SK-N-SH treated with all-trans-retinoic acid at 6 μM for 48 hours (cell line): ENCODE measurements around the gene FBXO27.

Experiments used
- ATAC-seq: fragments of 200-7000 bp; cut with Tn5 transposase; 3 replicates; pipeline ENCODE4 v1.9.1; 2020; ENCODE audit warnings: mild to moderate bottlenecking, moderate library complexity
- ARNTL ChIP-seq: fragments of 450-650 bp; formaldehyde crosslinking; IDR thresholded peaks from 2 replicates; pipeline ENCODE4 v1.5.0; 2020; ENCODE audit warnings: low read depth, mild to moderate bottlenecking, moderate library complexity, borderline replicate concordance
- BACH2 ChIP-seq: fragments of 250-450 bp; sonication (Bioruptor Pico); IDR thresholded peaks from 2 replicates; pipeline ENCODE4 v1.9.0; 2021; ENCODE audit warnings: mild to moderate bottlenecking, borderline replicate concordance
- CSDC2 ChIP-seq: fragments of 250-450 bp; sonication (Bioruptor Pico); IDR thresholded peaks from 2 replicates; pipeline ENCODE4 v1.5.0; 2020; ENCODE audit warnings: mild to moderate bottlenecking, moderate library complexity
- ESRRG ChIP-seq: fragments of 250-450 bp; sonication (Bioruptor Pico); IDR thresholded peaks from 2 replicates; pipeline ENCODE4 v1.6.1; 2021; ENCODE audit warnings: mild to moderate bottlenecking
- GLIS3 ChIP-seq: fragments of 250-450 bp; sonication (Bioruptor Pico); IDR thresholded peaks from 2 replicates; pipeline ENCODE4 v1.5.0; 2020; ENCODE audit warnings: mild to moderate bottlenecking, moderate library complexity
- ISL1 ChIP-seq: fragments of 250-450 bp; sonication (Bioruptor Pico); IDR thresholded peaks from 2 replicates; pipeline ENCODE4 v2.1.2; 2022; ENCODE audit warnings: mild to moderate bottlenecking, moderate library complexity
- OSR1 ChIP-seq: fragments of 250-450 bp; sonication (Bioruptor Pico); IDR thresholded peaks from 2 replicates; pipeline ENCODE4 v1.8.0; 2022; ENCODE audit warnings: moderate library complexity, mild to moderate bottlenecking, inconsistent platforms
- PPARA ChIP-seq: fragments of 250-450 bp; sonication (Bioruptor Pico); IDR thresholded peaks from 2 replicates; pipeline ENCODE4 v1.5.0; 2020; ENCODE audit warnings: mild to moderate bottlenecking, borderline replicate concordance
- RARB ChIP-seq: fragments of 250-450 bp; sonication (Bioruptor Pico); IDR thresholded peaks from 2 replicates; pipeline ENCODE4 v1.8.0; 2021; ENCODE audit warnings: mild to moderate bottlenecking, moderate library complexity
- TCF4 ChIP-seq: fragments of 250-450 bp; sonication (Bioruptor Pico); IDR thresholded peaks from 2 replicates; pipeline ENCODE4 v1.8.0; 2021; ENCODE audit warnings: mild to moderate bottlenecking, moderate library complexity, borderline replicate concordance
- ZFP3 ChIP-seq: fragments of 250-450 bp; sonication (Bioruptor Pico); IDR thresholded peaks from 2 replicates; pipeline ENCODE4 v1.5.0; 2020; ENCODE audit warnings: mild to moderate bottlenecking, moderate library complexity
- ZFP30 ChIP-seq: fragments of 450-650 bp; formaldehyde crosslinking; IDR thresholded peaks from 2 replicates; pipeline ENCODE4 v1.5.0; 2022; ENCODE audit warnings: mild to moderate bottlenecking, moderate library complexity
- ZNF565 ChIP-seq: fragments of 450-650 bp; formaldehyde crosslinking; conservative IDR thresholded peaks from 2 replicates; pipeline ENCODE4 v1.5.0; 2020; ENCODE audit warnings: low read depth, mild to moderate bottlenecking, moderate library complexity
- ZNF70 ChIP-seq: fragments of 450-650 bp; formaldehyde crosslinking; IDR thresholded peaks from 2 replicates; pipeline ENCODE4 v1.5.0; 2020; ENCODE audit warnings: mild to moderate bottlenecking, moderate library complexity
- ZNF8 ChIP-seq: fragments of 450-650 bp; formaldehyde crosslinking; IDR thresholded peaks from 2 replicates; pipeline ENCODE4 v1.5.0; 2020; ENCODE audit warnings: mild to moderate bottlenecking, moderate library complexity
- TF ChIP-seq, protein P1 (sequence below): fragments of 250-450 bp; sonication (Bioruptor Pico); IDR thresholded peaks from 2 replicates; pipeline ENCODE4 v1.8.0; 2020; ENCODE audit warnings: mild to moderate bottlenecking, moderate library complexity, borderline replicate concordance
- TF ChIP-seq, protein P2 (sequence below): fragments of 250-450 bp; sonication (Bioruptor Pico); IDR thresholded peaks from 2 replicates; pipeline ENCODE4 v1.5.1; 2021; ENCODE audit warnings: mild to moderate bottlenecking, moderate library complexity
- TF ChIP-seq, protein P3 (sequence below): fragments of 250-450 bp; sonication (Bioruptor Pico); IDR thresholded peaks from 2 replicates; pipeline ENCODE4 v1.8.0; 2021; ENCODE audit warnings: low read depth, mild to moderate bottlenecking, moderate library complexity, borderline replicate concordance
- TF ChIP-seq, protein P4 (sequence below): fragments of 250-450 bp; sonication (Bioruptor Pico); IDR thresholded peaks from 2 replicates; pipeline ENCODE4 v1.5.0; 2020; ENCODE audit warnings: mild to moderate bottlenecking, moderate library complexity

FBXO27 gene

DNA sequence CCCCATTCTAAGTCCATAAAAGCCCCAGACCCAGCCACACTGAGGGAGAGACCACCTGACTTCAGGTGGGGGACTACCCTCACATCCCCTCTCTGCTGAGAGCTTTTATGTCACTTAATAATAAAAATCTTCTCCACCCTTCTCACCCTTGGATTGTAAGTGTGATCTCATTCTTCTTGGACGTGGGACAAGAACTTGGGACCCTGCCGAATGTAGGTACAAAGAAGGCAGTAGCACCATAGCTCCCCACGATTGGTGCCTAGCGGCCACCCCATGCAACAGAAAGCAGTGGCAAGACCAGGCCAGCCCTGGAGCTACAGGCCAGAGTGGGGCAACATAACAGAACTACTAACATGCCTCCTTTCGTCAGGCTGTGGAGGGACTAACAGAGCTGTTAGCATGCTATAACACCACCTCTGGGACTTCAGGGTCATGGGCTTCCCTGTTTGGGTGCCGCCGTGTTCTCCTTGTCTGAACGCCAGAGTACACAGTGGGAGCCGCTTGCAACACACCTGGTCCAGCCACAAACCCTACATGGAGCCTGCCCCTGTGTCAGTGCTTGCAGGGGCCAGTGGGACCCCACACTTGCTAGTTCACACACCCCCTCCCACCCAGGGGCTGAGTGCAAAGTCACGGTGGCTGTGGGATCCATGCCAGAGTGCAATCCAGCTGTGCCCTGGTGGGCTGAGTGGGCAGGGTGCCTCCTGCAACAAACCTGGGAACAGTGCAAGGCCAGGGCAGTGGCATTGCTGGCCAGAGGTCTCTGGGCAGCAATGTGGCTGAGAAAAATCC, 51.6 kb downstream of the FBXO27 start:
- TF ChIP-seq ZNF70 (CRISPR knock-in tag), result no peak
- TF ChIP-seq, protein P1, sequence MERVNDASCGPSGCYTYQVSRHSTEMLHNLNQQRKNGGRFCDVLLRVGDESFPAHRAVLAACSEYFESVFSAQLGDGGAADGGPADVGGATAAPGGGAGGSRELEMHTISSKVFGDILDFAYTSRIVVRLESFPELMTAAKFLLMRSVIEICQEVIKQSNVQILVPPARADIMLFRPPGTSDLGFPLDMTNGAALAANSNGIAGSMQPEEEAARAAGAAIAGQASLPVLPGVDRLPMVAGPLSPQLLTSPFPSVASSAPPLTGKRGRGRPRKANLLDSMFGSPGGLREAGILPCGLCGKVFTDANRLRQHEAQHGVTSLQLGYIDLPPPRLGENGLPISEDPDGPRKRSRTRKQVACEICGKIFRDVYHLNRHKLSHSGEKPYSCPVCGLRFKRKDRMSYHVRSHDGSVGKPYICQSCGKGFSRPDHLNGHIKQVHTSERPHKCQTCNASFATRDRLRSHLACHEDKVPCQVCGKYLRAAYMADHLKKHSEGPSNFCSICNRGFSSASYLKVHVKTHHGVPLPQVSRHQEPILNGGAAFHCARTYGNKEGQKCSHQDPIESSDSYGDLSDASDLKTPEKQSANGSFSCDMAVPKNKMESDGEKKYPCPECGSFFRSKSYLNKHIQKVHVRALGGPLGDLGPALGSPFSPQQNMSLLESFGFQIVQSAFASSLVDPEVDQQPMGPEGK (CRISPR knock-in tag), result no peak
- no peak for TF ChIP-seq ESRRG (CRISPR knock-in tag)
- no peak for TF ChIP-seq ZNF565
- TF ChIP-seq GLIS3 (CRISPR knock-in tag), result no peak
- TF ChIP-seq ZNF8 (CRISPR knock-in tag), result no peak
- no peak for TF ChIP-seq PPARA (CRISPR knock-in tag)
- TF ChIP-seq, protein P2, sequence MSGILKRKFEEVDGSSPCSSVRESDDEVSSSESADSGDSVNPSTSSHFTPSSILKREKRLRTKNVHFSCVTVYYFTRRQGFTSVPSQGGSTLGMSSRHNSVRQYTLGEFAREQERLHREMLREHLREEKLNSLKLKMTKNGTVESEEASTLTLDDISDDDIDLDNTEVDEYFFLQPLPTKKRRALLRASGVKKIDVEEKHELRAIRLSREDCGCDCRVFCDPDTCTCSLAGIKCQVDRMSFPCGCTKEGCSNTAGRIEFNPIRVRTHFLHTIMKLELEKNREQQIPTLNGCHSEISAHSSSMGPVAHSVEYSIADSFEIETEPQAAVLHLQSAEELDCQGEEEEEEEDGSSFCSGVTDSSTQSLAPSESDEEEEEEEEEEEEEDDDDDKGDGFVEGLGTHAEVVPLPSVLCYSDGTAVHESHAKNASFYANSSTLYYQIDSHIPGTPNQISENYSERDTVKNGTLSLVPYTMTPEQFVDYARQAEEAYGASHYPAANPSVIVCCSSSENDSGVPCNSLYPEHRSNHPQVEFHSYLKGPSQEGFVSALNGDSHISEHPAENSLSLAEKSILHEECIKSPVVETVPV (CRISPR knock-in tag), result no peak
- no peak for TF ChIP-seq OSR1 (CRISPR knock-in tag)
- TF ChIP-seq ZFP30 (CRISPR knock-in tag), result no peak
- TF ChIP-seq, protein P3, sequence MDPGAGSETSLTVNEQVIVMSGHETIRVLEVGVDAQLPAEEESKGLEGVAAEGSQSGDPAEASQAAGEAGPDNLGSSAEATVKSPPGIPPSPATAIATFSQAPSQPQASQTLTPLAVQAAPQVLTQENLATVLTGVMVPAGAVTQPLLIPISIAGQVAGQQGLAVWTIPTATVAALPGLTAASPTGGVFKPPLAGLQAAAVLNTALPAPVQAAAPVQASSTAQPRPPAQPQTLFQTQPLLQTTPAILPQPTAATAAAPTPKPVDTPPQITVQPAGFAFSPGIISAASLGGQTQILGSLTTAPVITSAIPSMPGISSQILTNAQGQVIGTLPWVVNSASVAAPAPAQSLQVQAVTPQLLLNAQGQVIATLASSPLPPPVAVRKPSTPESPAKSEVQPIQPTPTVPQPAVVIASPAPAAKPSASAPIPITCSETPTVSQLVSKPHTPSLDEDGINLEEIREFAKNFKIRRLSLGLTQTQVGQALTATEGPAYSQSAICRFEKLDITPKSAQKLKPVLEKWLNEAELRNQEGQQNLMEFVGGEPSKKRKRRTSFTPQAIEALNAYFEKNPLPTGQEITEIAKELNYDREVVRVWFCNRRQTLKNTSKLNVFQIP (CRISPR knock-in tag), result no peak
- TF ChIP-seq ARNTL (CRISPR knock-in tag), result no peak
- ATAC-seq, result no peak

DNA sequence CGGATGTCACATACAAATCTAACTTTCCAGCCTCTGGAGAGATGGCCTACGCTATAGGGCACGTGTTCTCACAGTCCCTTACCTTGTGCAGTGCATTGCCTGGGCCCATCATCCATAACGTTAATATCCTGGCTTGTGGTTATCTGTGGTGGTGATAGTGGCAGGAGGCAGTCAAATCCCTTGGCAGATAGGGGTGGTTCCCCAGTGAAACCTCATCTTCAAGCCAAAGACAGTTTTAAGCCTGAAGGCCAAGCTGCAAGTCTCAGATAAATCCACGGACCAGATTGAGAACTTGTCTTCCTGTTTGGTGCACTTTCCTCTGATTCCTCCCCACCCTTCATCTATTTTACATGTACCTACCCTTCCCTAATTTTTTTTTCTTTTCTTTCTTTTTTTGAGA, 52.5 kb downstream of the FBXO27 start:
- TF ChIP-seq ESRRG (CRISPR knock-in tag) (no peak), RARB (CRISPR knock-in tag) (no peak), ZFP3 (CRISPR knock-in tag) (no peak), ZNF565 (no peak)
- TF ChIP-seq, protein P3 (CRISPR knock-in tag), result no peak
- TF ChIP-seq, protein P4, sequence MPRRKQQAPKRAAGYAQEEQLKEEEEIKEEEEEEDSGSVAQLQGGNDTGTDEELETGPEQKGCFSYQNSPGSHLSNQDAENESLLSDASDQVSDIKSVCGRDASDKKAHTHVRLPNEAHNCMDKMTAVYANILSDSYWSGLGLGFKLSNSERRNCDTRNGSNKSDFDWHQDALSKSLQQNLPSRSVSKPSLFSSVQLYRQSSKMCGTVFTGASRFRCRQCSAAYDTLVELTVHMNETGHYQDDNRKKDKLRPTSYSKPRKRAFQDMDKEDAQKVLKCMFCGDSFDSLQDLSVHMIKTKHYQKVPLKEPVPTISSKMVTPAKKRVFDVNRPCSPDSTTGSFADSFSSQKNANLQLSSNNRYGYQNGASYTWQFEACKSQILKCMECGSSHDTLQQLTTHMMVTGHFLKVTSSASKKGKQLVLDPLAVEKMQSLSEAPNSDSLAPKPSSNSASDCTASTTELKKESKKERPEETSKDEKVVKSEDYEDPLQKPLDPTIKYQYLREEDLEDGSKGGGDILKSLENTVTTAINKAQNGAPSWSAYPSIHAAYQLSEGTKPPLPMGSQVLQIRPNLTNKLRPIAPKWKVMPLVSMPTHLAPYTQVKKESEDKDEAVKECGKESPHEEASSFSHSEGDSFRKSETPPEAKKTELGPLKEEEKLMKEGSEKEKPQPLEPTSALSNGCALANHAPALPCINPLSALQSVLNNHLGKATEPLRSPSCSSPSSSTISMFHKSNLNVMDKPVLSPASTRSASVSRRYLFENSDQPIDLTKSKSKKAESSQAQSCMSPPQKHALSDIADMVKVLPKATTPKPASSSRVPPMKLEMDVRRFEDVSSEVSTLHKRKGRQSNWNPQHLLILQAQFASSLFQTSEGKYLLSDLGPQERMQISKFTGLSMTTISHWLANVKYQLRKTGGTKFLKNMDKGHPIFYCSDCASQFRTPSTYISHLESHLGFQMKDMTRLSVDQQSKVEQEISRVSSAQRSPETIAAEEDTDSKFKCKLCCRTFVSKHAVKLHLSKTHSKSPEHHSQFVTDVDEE (CRISPR knock-in tag), result no peak
- TF ChIP-seq, all 23 proteins: peak for 0

DNA sequence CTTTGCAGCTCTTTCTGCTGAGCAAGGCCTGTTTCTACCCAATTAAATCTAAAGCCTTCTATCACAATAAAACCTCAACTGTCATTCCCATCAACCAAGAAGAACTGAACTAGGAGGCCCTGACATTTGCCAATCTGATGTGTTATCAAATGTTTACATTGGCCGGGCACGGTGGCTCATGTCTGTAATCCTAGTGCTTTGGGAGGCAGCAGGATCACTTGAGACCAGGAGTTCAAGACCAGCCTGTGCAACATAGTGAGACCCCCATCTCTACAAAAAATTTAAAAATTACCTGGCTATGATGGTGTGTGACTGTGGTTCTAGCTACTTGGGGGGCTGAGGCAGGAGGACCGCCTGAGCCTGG, 54.0 kb downstream of the FBXO27 start:
- TF ChIP-seq, protein P4 (CRISPR knock-in tag), result no peak
- TF ChIP-seq RARB (CRISPR knock-in tag) (no peak), BACH2 (CRISPR knock-in tag) (no peak), ZFP3 (CRISPR knock-in tag) (no peak), PPARA (CRISPR knock-in tag) (no peak), ZNF70 (CRISPR knock-in tag) (no peak), OSR1 (CRISPR knock-in tag) (no peak), ESRRG (CRISPR knock-in tag) (no peak), ZFP30 (CRISPR knock-in tag) (no peak), ISL1 (CRISPR knock-in tag) (no peak), TCF4 (CRISPR knock-in tag) (no peak), CSDC2 (CRISPR knock-in tag) (no peak), GLIS3 (CRISPR knock-in tag) (no peak), ZNF8 (CRISPR knock-in tag) (no peak)
- TF ChIP-seq, protein P2 (CRISPR knock-in tag), result no peak
- TF ChIP-seq, protein P3 (CRISPR knock-in tag), result no peak

More for the DNA sequence above, 52.5 kb downstream of the FBXO27 start:
- no peak for ATAC-seq

More for the DNA sequence above, 54.0 kb downstream of the FBXO27 start:
- ATAC-seq, result no peak
